Measurements from ENCODE around the gene ARAP1.

The ARAP1 gene

GRCh38 chr11:72648384-72649136 is 103.6 kb downstream of the ARAP1 start:
- no peak for FAIRE-seq
- DNase-seq (ENCODE audit: extremely low spot score, insufficient read length, low read depth) = no peak

GRCh38 chr11:72647882-72648281 is 104.3 kb downstream of the ARAP1 start:
- FAIRE-seq = no peak
- no peak for DNase-seq (ENCODE audit: extremely low spot score, insufficient read length, low read depth)

- FAIRE-seq = no peak
- DNase-seq (ENCODE audit: extremely low spot score, insufficient read length, low read depth) = no peak
Measured at GRCh38 chr11:72646472-72646871, 105.7 kb downstream of the ARAP1 start.

GRCh38 chr11:72646024-72646423 is 106.2 kb downstream of the ARAP1 start:
- FAIRE-seq = no peak
- no peak for DNase-seq (ENCODE audit: extremely low spot score, insufficient read length, low read depth)

GRCh38 chr11:72643547-72643946 is 108.7 kb downstream of the ARAP1 start:
- DNase-seq (ENCODE audit: extremely low spot score, insufficient read length, low read depth) (no peak), FAIRE-seq (no peak)

- peak; percentile 77 for DNase-seq (ENCODE audit: extremely low spot score, insufficient read length, low read depth)
- peak; percentile 41 for FAIRE-seq
Measured at GRCh38 chr11:72642884-72643522, 109.2 kb downstream of the ARAP1 start.

GRCh38 chr11:72642043-72642883 is 109.9 kb downstream of the ARAP1 start:
- DNase-seq (ENCODE audit: extremely low spot score, insufficient read length, low read depth) (no peak), FAIRE-seq (no peak)

GRCh38 chr11:72641522-72642042 is 110.6 kb downstream of the ARAP1 start:
- FAIRE-seq = no peak
- no peak for DNase-seq (ENCODE audit: extremely low spot score, insufficient read length, low read depth)

GRCh38 chr11:72639502-72640375 is 112.5 kb downstream of the ARAP1 start:
- FAIRE-seq (no peak), DNase-seq (ENCODE audit: extremely low spot score, insufficient read length, low read depth) (no peak)

- DNase-seq (ENCODE audit: extremely low spot score, insufficient read length, low read depth) (no peak), FAIRE-seq (no peak)
Measured at GRCh38 chr11:72637926-72638325, 114.3 kb downstream of the ARAP1 start.

- DNase-seq (ENCODE audit: extremely low spot score, insufficient read length, low read depth) (no peak), FAIRE-seq (no peak)
Measured at GRCh38 chr11:72637198-72637597, 115.0 kb downstream of the ARAP1 start.

- FAIRE-seq = no peak
- no peak for DNase-seq (ENCODE audit: extremely low spot score, insufficient read length, low read depth)
Measured at GRCh38 chr11:72636376-72636775, 115.8 kb downstream of the ARAP1 start.

- DNase-seq (ENCODE audit: extremely low spot score, insufficient read length, low read depth) (no peak), FAIRE-seq (no peak)
Measured at GRCh38 chr11:72635933-72636332, 116.3 kb downstream of the ARAP1 start.

- no peak for FAIRE-seq
Measured at GRCh38 chr11:72635309-72635915, 116.8 kb downstream of the ARAP1 start.

More at GRCh38 chr11:72635309-72635915, 116.8 kb downstream of the ARAP1 start:
- DNase-seq (ENCODE audit: extremely low spot score, insufficient read length, low read depth) = no peak
